GM12878 (cell line): ENCODE data around the gene DAPK3. TPM values are rescaled to one million over a fixed set of nuclear protein-coding genes. Genes with fewer than 3 reads are reported as not detected.

ENCODE experiments used
- ATAC-seq: fragments of 200-7000 bp; cut with Tn5 transposase; 3 replicates; pipeline ENCODE4 v1.9.1; 2020; ENCODE audit warnings: mild to moderate bottlenecking, moderate library complexity
- BruUV-seq: library from RNA; stranded (reverse); fragments of 400-500 nt; replicated peaks from 2 replicates; lab custom pipeline; 2021; lab: Mats Ljungman, UMichigan
- CTCF ChIA-PET: fragments of 300-600 bp; sonication (Branson Sonifier 250); formaldehyde crosslinking; extraction: SDS; loops from one replicate; lab custom pipeline; 2021; ENCODE audit warnings: inconsistent platforms; lab: Yijun Ruan, JAX
- POLR2A ChIA-PET: fragments of 350-600 bp; formaldehyde crosslinking; extraction: SDS; loops from one replicate; lab custom pipeline; 2021; ENCODE audit warnings: inconsistent platforms; lab: Charles Lee
- RAD21 ChIA-PET: fragments of 300-600 bp; sonication (Branson Sonifier 250); formaldehyde crosslinking; loops from one replicate; lab custom pipeline; 2023; ENCODE audit warnings: antibody characterized with exemption; ENCODE audit not compliant: unreplicated experiment; lab: Charles Lee
- SMC1A ChIA-PET: fragments of 300-600 bp; sonication (Branson Sonifier 250); formaldehyde crosslinking; loops from one replicate; lab custom pipeline; 2023; ENCODE audit not compliant: unreplicated experiment, uncharacterized antibody; lab: Charles Lee
- DNase-seq: peaks from one replicate; pipeline ENCODE4 v3.0.0-alpha.2; 2011; ENCODE audit warnings: low read depth, low spot score
- FAIRE-seq: peaks from 3 replicates; lab custom pipeline; 2011; peaks lifted over from hg19 to GRCh38; lab: Jason Lieb, UNC
- H2AFZ ChIP-seq: 2 replicates; pipeline ENCODE4 v1.6.0; 2011; ENCODE audit warnings: low read depth, low read length, control low read depth; ENCODE audit not compliant: control insufficient read depth
- H3K27ac ChIP-seq: 2 replicates; pipeline ENCODE4 v1.5.1; 2011; ENCODE audit warnings: control low read depth; ENCODE audit not compliant: control insufficient read depth, insufficient read depth
- H3K27me3 ChIP-seq, 2 experiments: replicated peaks in 1 of 2; 2 replicates each; pipeline versions ENCODE4 v1.6.0 to v1.6.1; 2011; ENCODE audit warnings: low read length in 1 of 2; ENCODE audit not compliant: control insufficient read depth in 2 of 2, insufficient read depth in 2 of 2
- H3K36me3 ChIP-seq, 2 experiments: 2 replicates each; pipeline ENCODE4 v1.5.1; 2011; ENCODE audit warnings: low read length in 1 of 2; ENCODE audit not compliant: control insufficient read depth in 2 of 2, insufficient read depth in 2 of 2
- H3K4me1 ChIP-seq: 2 replicates; pipeline ENCODE4 v1.6.1; 2011; ENCODE audit warnings: mild to moderate bottlenecking, low read length, moderate library complexity, mixed read lengths; ENCODE audit not compliant: control insufficient read depth, insufficient read depth
- H3K4me2 ChIP-seq: 2 replicates; pipeline ENCODE4 v1.6.0; 2011; ENCODE audit warnings: control low read depth; ENCODE audit not compliant: control insufficient read depth, insufficient read depth
- H3K4me3 ChIP-seq: fragments of 200-600 bp; sonication (generic); 2 replicates; pipeline ENCODE4 v1.5.1; 2016
- H3K79me2 ChIP-seq: 2 replicates; pipeline ENCODE4 v1.6.0; 2011; ENCODE audit warnings: low read length; ENCODE audit not compliant: control insufficient read depth, insufficient read depth
- H3K9ac ChIP-seq: 2 replicates; pipeline ENCODE4 v1.8.0; 2011; ENCODE audit warnings: low read length, control low read depth, mixed read lengths; ENCODE audit not compliant: control insufficient read depth, insufficient read depth
- H3K9me3 ChIP-seq: replicated peaks from 3 replicates; pipeline ENCODE4 v1.5.1; 2011; ENCODE audit warnings: mild to moderate bottlenecking, low read length; ENCODE audit not compliant: control insufficient read depth, insufficient read depth
- H4K20me1 ChIP-seq: 2 replicates; pipeline ENCODE4 v1.6.0; 2011; ENCODE audit not compliant: control insufficient read depth, insufficient read depth
- ATF7 ChIP-seq: fragments of 450-650 bp; IDR thresholded peaks from 2 replicates; pipeline ENCODE4 v1.6.1; 2016; ENCODE audit warnings: low read depth, mild to moderate bottlenecking
- BHLHE40 ChIP-seq, 2 experiments: fragments of 450-650 bp in 1 of 2; IDR thresholded peaks; 2 replicates each; pipeline ENCODE4 v1.6.1; 2011 to 2017; ENCODE audit warnings: low read depth in 2 of 2, borderline replicate concordance in 1 of 2, improper control_type of control experiment in 1 of 2, low read length in 1 of 2, mild to moderate bottlenecking in 1 of 2
- BMI1 ChIP-seq: fragments of 450-650 bp; IDR thresholded peaks from 2 replicates; pipeline ENCODE4 v1.6.1; 2016; ENCODE audit warnings: mild to moderate bottlenecking, moderate library complexity, borderline replicate concordance
- CHD4 ChIP-seq: fragments of 200-600 bp; sonication (generic); IDR thresholded peaks from 2 replicates; pipeline ENCODE4 v1.6.1; 2016; ENCODE audit warnings: mild to moderate bottlenecking
- EGR1 ChIP-seq, 2 experiments: IDR thresholded peaks; 1 replicate in 1 of 2; 2 replicates in 1 of 2; pipeline ENCODE4 v1.6.1; 2011 to 2012; ENCODE audit warnings: low read depth in 2 of 2, low read length in 2 of 2, borderline replicate concordance in 1 of 2, mild to moderate bottlenecking in 1 of 2, moderate library complexity in 1 of 2
- NFYB ChIP-seq: IDR thresholded peaks from 2 replicates; pipeline ENCODE4 v1.6.1; 2011; ENCODE audit warnings: low read depth, mild to moderate bottlenecking, low read length, improper control_type of control experiment, moderate library complexity; ENCODE audit not compliant: insufficient read depth
- NR2F1 ChIP-seq: fragments of 450-650 bp; conservative IDR thresholded peaks from 2 replicates; pipeline ENCODE4 v1.6.1; 2017; ENCODE audit warnings: mild to moderate bottlenecking
- POLR2AphosphoS5 ChIP-seq: IDR thresholded peaks from 2 replicates; pipeline ENCODE4 v1.6.1; 2011; ENCODE audit warnings: mild to moderate bottlenecking, low read length, inconsistent platforms
- RCOR1 ChIP-seq: conservative IDR thresholded peaks from 2 replicates; pipeline ENCODE4 v1.6.1; 2012; ENCODE audit warnings: low read depth, low read length, improper control_type of control experiment
- ZBTB40 ChIP-seq: fragments of 450-650 bp; IDR thresholded peaks from 2 replicates; pipeline ENCODE4 v1.6.1; 2016; ENCODE audit warnings: mild to moderate bottlenecking, moderate library complexity, borderline replicate concordance
- WGBS: methylation state at CpG from one replicate; pipeline ENCODE4 v1.1.6; 2016; ENCODE audit warnings: low lambda C conversion rate; ENCODE audit not compliant: insufficient replicate concordance, insufficient coverage; ENCODE audit errors: missing lambda C conversion rate; 5-methylcytosine and 5-hydroxymethylcytosine counted together
- in situ Hi-C: fragments of 300-500 bp; cut with MboI; formaldehyde crosslinking; loops from 9 replicates; pipeline ENCODE4 v1.14.3; 2018; ENCODE audit warnings: mixed read lengths
- intact Hi-C: fragments of 100-400 bp; cut with micrococcal nuclease; formaldehyde crosslinking; loops from one replicate; pipeline ENCODE4 v1.14.2; 2022; ENCODE audit not compliant: unreplicated experiment
- polyA plus RNA-seq, 11 experiments: library from polyadenylated mRNA; depleted of rRNA in 4 of 11; unstranded in 6 of 11; stranded (reverse) in 5 of 11; fragments of >200 nt; fragmentation: Nextera tagmentation in 4 of 11; fragmentation: Illumina TruSeq in 1 of 11; extraction: Ambion mirVana in 4 of 11; extraction: Trizol in 1 of 11; gene quantifications; 1 replicate in 1 of 11; 2 replicates in 10 of 11; pipeline versions ENCODE4 v1.2.1 to v1.2.3, GENCODE V29; 2011 to 2016; ENCODE audit warnings: inconsistent platforms in 2 of 11, missing spikeins in 2 of 11, low read depth in 1 of 11
- total RNA-seq, 4 experiments: library from RNA; depleted of rRNA in 3 of 4; stranded (reverse); fragments of >200 nt in 3 of 4; fragmentation: Illumina TruSeq in 1 of 4; extraction: Trizol in 1 of 4; gene quantifications; 2 replicates each; pipeline versions ENCODE4 v1.2.1 to v1.2.3, GENCODE V29; 2013 to 2021

DAPK3 gene
- total and polyA plus RNA-seq, 10 of the 15 experiments (the other 5 are each of a cell fraction or from before 2014, with no cell fraction given), result 0.13 to 46.4 (median 24.8) TPM

- ATAC-seq, result no peak
- in situ Hi-C loops (no loop called here), intact Hi-C loops (no loop called here)
- ChIA-PET SMC1A (no interaction called here), RAD21 (no interaction called here), POLR2A (interaction anchor here (0.6 kb wide), 1 partner anchor 24 kb away, joined by 6 read pairs; no protein-coding TSS in a partner anchor), CTCF (no interaction called here)
- Histone ChIP-seq H2AFZ (no peak overlapping the region), H3K27ac (no peak overlapping the region), H3K4me2 (no peak overlapping the region), H3K27me3 (no peaks in the 10 kb centered on the region), H4K20me1 (no peaks in the 10 kb centered on the region), H3K4me1 (no peaks in the 10 kb centered on the region; the same call in 1 of the 2 replicates), H3K79me2 (no peaks in the 10 kb centered on the region; the same call in 1 of the 2 replicates), H3K4me3 (no peak overlapping the region), H3K9me3 (no peaks in the 10 kb centered on the region), H3K9ac (no peak overlapping the region), H3K36me3 (peaks cover 3 to 11% of the 10 kb centered on the region in 2 experiments; a peak in 3 of 4 replicates)
- DNase-seq, result no peak
- TF ChIP-seq EGR1 (IDR thresholded peaks at IDR 0.05; ENCODE audit: borderline replicate concordance in 1 of 2, low read depth in 2 of 2, low read length in 2 of 2), result no peak
- no peak for TF ChIP-seq ATF7
- no TSS peak for BruUV-seq
- 94% methylated on average over 35 of the region's 35 CpGs for WGBS
- FAIRE-seq, result no peak
Measured at GRCh38 chr19:3963458-3964255, 7.2 kb downstream of the DAPK3 start.

- 96% methylated on average over 24 of the region's 24 CpGs for WGBS
- no peak overlapping the region for H3K9ac ChIP-seq
- no TSS peak for BruUV-seq
- ChIA-PET POLR2A (no interaction called here), CTCF (no interaction called here), SMC1A (interaction anchor here (1.9 kb wide), 1 partner anchor 24 kb away, joined by 4 read pairs; the partner anchor contains the start of gene EEF2), RAD21 (no interaction called here)
- no peak overlapping the region for H3K4me3 ChIP-seq
- no peaks in the 10 kb centered on the region for H3K27me3 ChIP-seq
- no peak overlapping the region for H2AFZ ChIP-seq
- H3K79me2 ChIP-seq, result no peaks in the 10 kb centered on the region
- DNase-seq (no peak), FAIRE-seq (no peak), ATAC-seq (no peak)
- H3K36me3 ChIP-seq, result peaks cover 3 to 14% of the 10 kb centered on the region in 2 experiments; a peak in 3 of 4 replicates
- H3K9me3 ChIP-seq, result no peaks in the 10 kb centered on the region
- H3K4me2 ChIP-seq, result no peak overlapping the region
- no peaks in the 10 kb centered on the region for H3K4me1 ChIP-seq
- in situ Hi-C loops (no loop called here), intact Hi-C loops (no loop called here)
- no peaks in the 10 kb centered on the region for H4K20me1 ChIP-seq
- H3K27ac ChIP-seq, result no peak overlapping the region
- no peak for TF ChIP-seq CHD4
- TF ChIP-seq POLR2AphosphoS5, result no peak
- TF ChIP-seq NR2F1, result no peak
- no peak for TF ChIP-seq NFYB
- no peak for TF ChIP-seq BMI1
- TF ChIP-seq RCOR1, result no peak
- no peak for TF ChIP-seq BHLHE40 (IDR thresholded peaks at IDR 0.05; ENCODE audit: borderline replicate concordance in 1 of 2, low read depth in 2 of 2, low read length in 1 of 2)
- no peak for TF ChIP-seq ZBTB40
Measured at GRCh38 chr19:3961007-3961406, 9.9 kb downstream of the DAPK3 start.
